ENCODE data around the gene RAE1. TPM values are rescaled to one million over a fixed set of nuclear protein-coding genes. Genes with fewer than 3 reads are reported as not detected.

The RAE1 gene
- total and polyA plus RNA-seq, 8 donors = 16.4 to 55.5 (median 49.5) TPM

GRCh38 chr20:57387945-57388371 is 36.9 kb downstream of the RAE1 start:
- no peak for ATAC-seq
- H3K36me3 ChIP-seq = no peaks in the 10 kb centered on the region
- H3K4me1 ChIP-seq = peaks cover 1 to 44% of the 10 kb centered on the region in 2 donors
- H3K4me3 ChIP-seq = no peak overlapping the region
- H3K27me3 ChIP-seq = no peaks in the 10 kb centered on the region
- no peak for TF ChIP-seq CTCF (IDR thresholded peaks at IDR 0.05)
- intact Hi-C loops (cut with DNase I) = loop anchor here in 1 of 2 donors (10.0 kb wide), 1 partner anchor 197 kb away; no protein-coding TSS in a partner anchor
- DNase-seq = peak in 2 of 4 donors; percentile 29 to 31
- no peaks in the 10 kb centered on the region for H3K9me3 ChIP-seq
- no peak overlapping the region for H3K27ac ChIP-seq

GRCh38 chr20:57388953-57389694 is 38.1 kb downstream of the RAE1 start:
- DNase-seq (peak; percentile 43 to 94 (median 78)), ATAC-seq (peak; percentile 89)
- peak overlapping the region; percentile 25 to 42 for H3K4me3 ChIP-seq
- intact Hi-C loops (cut with DNase I) = loop anchor here in 1 of 2 donors (10.0 kb wide), 1 partner anchor 196 kb away; no protein-coding TSS in a partner anchor
- peaks cover 6 to 56% of the 10 kb centered on the region in 2 donors for H3K4me1 ChIP-seq
- TF ChIP-seq CTCF (IDR thresholded peaks at IDR 0.05) = peak in 1 of 2 donors; percentile 30
- H3K9me3 ChIP-seq = no peaks in the 10 kb centered on the region
- peak overlapping the region; percentile 37 to 73 for H3K27ac ChIP-seq
- peaks cover 0 to 5% of the 10 kb centered on the region in 2 donors for H3K36me3 ChIP-seq
- no peaks in the 10 kb centered on the region for H3K27me3 ChIP-seq

- no peaks in the 10 kb centered on the region for H3K27me3 ChIP-seq
- no peak for ATAC-seq
- H3K27ac ChIP-seq = peak overlapping the region; percentile 37 to 73
- no peak for TF ChIP-seq CTCF (IDR thresholded peaks at IDR 0.05)
- intact Hi-C loops (cut with DNase I) = loop anchor here in 1 of 2 donors (10.0 kb wide), 1 partner anchor 195 kb away; no protein-coding TSS in a partner anchor
- H3K4me1 ChIP-seq = peaks cover 6 to 60% of the 10 kb centered on the region in 2 donors
- H3K9me3 ChIP-seq = no peaks in the 10 kb centered on the region
- DNase-seq = peak in 2 of 4 donors; percentile 53 to 84
- peaks cover 0 to 13% of the 10 kb centered on the region in 2 donors for H3K36me3 ChIP-seq
- peak overlapping the region; percentile 25 to 42 for H3K4me3 ChIP-seq
Measured at GRCh38 chr20:57389695-57390603, 38.9 kb downstream of the RAE1 start.

- Histone ChIP-seq H3K4me1 (peaks cover 12 to 62% of the 10 kb centered on the region in 2 donors), H3K4me3 (peak within 1 kb of the TSS; percentile 55 to 61), H3K9me3 (no peaks in the 10 kb centered on the region), H3K27me3 (no peaks in the 10 kb centered on the region), H3K36me3 (peaks cover 0 to 22% of the 10 kb centered on the region in 2 donors), H3K27ac (peak within 1 kb of the TSS; percentile 26 to 73)
- ATAC-seq (peak; percentile 83), DNase-seq (peak; percentile 54 to 94 (median 72))
- intact Hi-C loops (cut with DNase I) = no loop called here
- TF ChIP-seq CTCF (IDR thresholded peaks at IDR 0.05) = no peak
Measured at GRCh38 chr20:57390604-57391438, 39.8 kb downstream of the RAE1 start, which contains the start of gene RBM38. Gene RBM38, plus strand, starts transcription at chr20:57391396. Its CDS starts 186 bp downstream, at chr20:57391582.

All from left lung (tissue), 10 donors.